ENCODE data around the gene PCDH19.

PCDH19 gene

GRCh38 chrX:100413229-100413628 lies 3.2 kb upstream of the PCDH19 start:
- Histone ChIP-seq H3K9ac (ENCODE audit: low read length) (no peak overlapping the region), H3K79me2 (ENCODE audit: insufficient read depth, low read length) (no peaks in the 10 kb centered on the region), H3K4me3 (ENCODE audit: insufficient read depth, low read length, poor library complexity, severe bottlenecking) (no peak overlapping the region), H3F3A (ENCODE audit: insufficient read depth) (no peaks in the 10 kb centered on the region), H3K27ac (ENCODE audit: low read depth, low read length) (no peak overlapping the region), H3K27me3 (ENCODE audit: low read length) (no peaks in the 10 kb centered on the region), H3K36me3 (ENCODE audit: low read length) (no peaks in the 10 kb centered on the region), H3K9me3 (ENCODE audit: insufficient read depth, low read length) (no peaks in the 10 kb centered on the region), H4K20me1 (ENCODE audit: low read depth, low read length) (no peaks in the 10 kb centered on the region), H3K9me2 (replicated peaks; ENCODE audit: insufficient read depth, low read length) (no peaks in the 10 kb centered on the region), H3K4me2 (ENCODE audit: low read depth, low read length, poor library complexity, severe bottlenecking) (no peak overlapping the region), H2AFZ (ENCODE audit: low read depth, low read length, severe bottlenecking) (no peak overlapping the region)
- TF ChIP-seq EZH2phosphoT487 (conservative IDR thresholded peaks at IDR 0.05; ENCODE audit: low read length), result no peak
- no peak for TF ChIP-seq CTCF (IDR thresholded peaks at IDR 0.05; ENCODE audit: insufficient read depth, low read length, poor library complexity, severe bottlenecking)

GRCh38 chrX:100411802-100412715 lies 2.0 kb upstream of the PCDH19 start:
- Histone ChIP-seq H3K36me3 (ENCODE audit: low read length) (no peaks in the 10 kb centered on the region), H3K27ac (ENCODE audit: low read depth, low read length) (no peak overlapping the region), H3K4me3 (ENCODE audit: insufficient read depth, low read length, poor library complexity, severe bottlenecking) (no peak overlapping the region), H3K9me3 (ENCODE audit: insufficient read depth, low read length) (no peaks in the 10 kb centered on the region), H3K9me2 (replicated peaks; ENCODE audit: insufficient read depth, low read length) (no peaks in the 10 kb centered on the region), H3K9ac (ENCODE audit: low read length) (no peak overlapping the region), H3K27me3 (ENCODE audit: low read length) (no peaks in the 10 kb centered on the region), H4K20me1 (ENCODE audit: low read depth, low read length) (no peaks in the 10 kb centered on the region), H3K79me2 (ENCODE audit: insufficient read depth, low read length) (no peaks in the 10 kb centered on the region), H3K4me2 (ENCODE audit: low read depth, low read length, poor library complexity, severe bottlenecking) (no peak overlapping the region), H3F3A (ENCODE audit: insufficient read depth) (no peaks in the 10 kb centered on the region), H2AFZ (ENCODE audit: low read depth, low read length, severe bottlenecking) (no peak overlapping the region)
- TF ChIP-seq EZH2phosphoT487 (conservative IDR thresholded peaks at IDR 0.05; ENCODE audit: low read length) (no peak), CTCF (IDR thresholded peaks at IDR 0.05; ENCODE audit: insufficient read depth, low read length, poor library complexity, severe bottlenecking) (no peak)

- no peak overlapping the region for H3K4me2 ChIP-seq (ENCODE audit: low read depth, low read length, poor library complexity, severe bottlenecking)
- no peaks in the 10 kb centered on the region for H3F3A ChIP-seq (ENCODE audit: insufficient read depth)
- H2AFZ ChIP-seq (ENCODE audit: low read depth, low read length, severe bottlenecking), result no peak overlapping the region
- H3K27me3 ChIP-seq (ENCODE audit: low read length), result no peaks in the 10 kb centered on the region
- no peak overlapping the region for H3K9ac ChIP-seq (ENCODE audit: low read length)
- H4K20me1 ChIP-seq (ENCODE audit: low read depth, low read length), result no peaks in the 10 kb centered on the region
- H3K36me3 ChIP-seq (ENCODE audit: low read length), result no peaks in the 10 kb centered on the region
- no peak overlapping the region for H3K4me3 ChIP-seq (ENCODE audit: insufficient read depth, low read length, poor library complexity, severe bottlenecking)
- no peak overlapping the region for H3K27ac ChIP-seq (ENCODE audit: low read depth, low read length)
- TF ChIP-seq CTCF (IDR thresholded peaks at IDR 0.05; ENCODE audit: insufficient read depth, low read length, poor library complexity, severe bottlenecking) (no peak), EZH2phosphoT487 (conservative IDR thresholded peaks at IDR 0.05; ENCODE audit: low read length) (no peak)
- H3K9me3 ChIP-seq (ENCODE audit: insufficient read depth, low read length), result no peaks in the 10 kb centered on the region
- H3K9me2 ChIP-seq (replicated peaks; ENCODE audit: insufficient read depth, low read length), result no peaks in the 10 kb centered on the region
- no peaks in the 10 kb centered on the region for H3K79me2 ChIP-seq (ENCODE audit: insufficient read depth, low read length)
Observed at GRCh38 chrX:100410901-100411801, 1.1 kb upstream of the PCDH19 start.
